ENCODE results near the gene FBXO15.

DNA sequence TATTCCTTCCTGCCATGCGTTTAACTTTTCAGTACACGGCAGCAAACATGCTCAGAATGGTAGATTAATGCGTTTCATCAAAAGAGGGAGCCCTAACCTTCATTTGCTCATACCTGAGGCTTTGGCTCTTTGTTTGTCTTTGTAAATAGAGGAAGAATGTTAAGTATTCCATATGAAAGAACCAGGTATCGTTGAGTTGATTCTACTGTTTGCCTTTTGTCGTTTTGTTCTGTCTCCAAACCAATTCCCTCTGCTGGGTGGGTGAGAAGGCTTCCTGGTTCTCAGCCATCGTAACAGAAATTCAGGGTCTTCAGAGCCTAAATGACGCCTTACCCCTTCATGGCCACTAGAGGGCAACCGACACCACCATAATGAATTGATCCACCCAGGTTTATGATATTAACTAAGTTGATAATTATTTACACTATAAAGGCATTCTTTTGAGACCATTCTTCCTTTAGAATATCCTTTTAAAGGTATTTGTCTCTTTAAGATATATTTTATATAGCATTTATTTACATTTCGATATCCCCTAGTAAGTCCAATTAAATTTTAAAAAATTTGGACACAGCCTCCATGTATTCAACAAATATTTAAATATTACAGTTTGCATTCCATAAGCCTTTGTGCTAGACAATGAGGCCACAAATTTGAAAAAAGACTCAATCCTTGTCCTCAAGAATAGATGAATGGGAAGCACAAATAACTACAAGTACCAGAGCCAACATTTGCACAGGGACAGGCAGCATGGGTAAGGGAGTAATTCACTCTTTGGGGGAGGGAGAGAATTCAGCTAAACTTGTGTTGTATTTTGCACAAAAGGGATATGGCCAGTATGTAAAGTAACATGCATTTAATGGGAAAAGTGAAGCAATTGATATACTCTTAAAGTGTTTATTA, 48.8 kb upstream of the FBXO15 start:
- TF ChIP-seq, protein P1, sequence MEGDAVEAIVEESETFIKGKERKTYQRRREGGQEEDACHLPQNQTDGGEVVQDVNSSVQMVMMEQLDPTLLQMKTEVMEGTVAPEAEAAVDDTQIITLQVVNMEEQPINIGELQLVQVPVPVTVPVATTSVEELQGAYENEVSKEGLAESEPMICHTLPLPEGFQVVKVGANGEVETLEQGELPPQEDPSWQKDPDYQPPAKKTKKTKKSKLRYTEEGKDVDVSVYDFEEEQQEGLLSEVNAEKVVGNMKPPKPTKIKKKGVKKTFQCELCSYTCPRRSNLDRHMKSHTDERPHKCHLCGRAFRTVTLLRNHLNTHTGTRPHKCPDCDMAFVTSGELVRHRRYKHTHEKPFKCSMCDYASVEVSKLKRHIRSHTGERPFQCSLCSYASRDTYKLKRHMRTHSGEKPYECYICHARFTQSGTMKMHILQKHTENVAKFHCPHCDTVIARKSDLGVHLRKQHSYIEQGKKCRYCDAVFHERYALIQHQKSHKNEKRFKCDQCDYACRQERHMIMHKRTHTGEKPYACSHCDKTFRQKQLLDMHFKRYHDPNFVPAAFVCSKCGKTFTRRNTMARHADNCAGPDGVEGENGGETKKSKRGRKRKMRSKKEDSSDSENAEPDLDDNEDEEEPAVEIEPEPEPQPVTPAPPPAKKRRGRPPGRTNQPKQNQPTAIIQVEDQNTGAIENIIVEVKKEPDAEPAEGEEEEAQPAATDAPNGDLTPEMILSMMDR (conservative IDR thresholded peaks at IDR 0.05 in 1 of 2, IDR thresholded peaks at IDR 0.05 in 1 of 2; ENCODE audit: low read depth in 1 of 2, low read length in 2 of 2) = peak; percentile 78 to 82
- no peak for TF ChIP-seq EZH2 (IDR thresholded peaks at IDR 0.05; ENCODE audit: low read length, missing control alignments)

Data from fibroblast of lung (primary cell).